Stimulated activated CD4-positive, alpha-beta T cell treated with anti-CD3 and anti-CD28 coated beads, TNF-alpha, amount 100 ng/mL, for 4 hours (primary cell): ENCODE measurements around the gene ARL17B.
A peak's percentile ranks its signal among the peaks of the same experiment; 100 is the strongest.
"Not testable (repeated sequence)": the region's sequence is repeated elsewhere in the genome, so short reads cannot be mapped to it uniquely, and the experiment has no call there.

Source experiments
- DNase-seq, 3 experiments: peaks; one replicate each; pipeline ENCODE4 v3.0.0-alpha.2; 2020; ENCODE audit warnings: low read depth in 3 of 3

ARL17B gene

GRCh38 chr17:46361755-46362154 is at the start of gene ARL17B:
Gene ARL17B, minus strand, starts transcription at chr17:46361766. Its CDS starts 3,369 bp downstream, at chr17:46358397.
- DNase-seq: peak; percentile 58 to 89 (median 69)

GRCh38 chr17:46409864-46410263 is 48.3 kb upstream of the ARL17B start:
- DNase-seq: not testable (repeated sequence)

GRCh38 chr17:46407155-46407554 is 45.6 kb upstream of the ARL17B start:
- DNase-seq: not testable (repeated sequence)

- DNase-seq: not testable (repeated sequence)
Measured at GRCh38 chr17:46401033-46401787, 39.6 kb upstream of the ARL17B start.

GRCh38 chr17:46400543-46400942 is 39.0 kb upstream of the ARL17B start:
- DNase-seq: not testable (repeated sequence)

GRCh38 chr17:46399993-46400392 is 38.4 kb upstream of the ARL17B start:
- not testable (repeated sequence) for DNase-seq

- not testable (repeated sequence) for DNase-seq
Measured at GRCh38 chr17:46396292-46396691, 34.7 kb upstream of the ARL17B start.

- DNase-seq: not testable (repeated sequence)
Measured at GRCh38 chr17:46393702-46394101, 32.1 kb upstream of the ARL17B start.

GRCh38 chr17:46385491-46385890 is 23.9 kb upstream of the ARL17B start:
- not testable (repeated sequence) for DNase-seq

GRCh38 chr17:46383118-46383517 is 21.6 kb upstream of the ARL17B start:
- not testable (repeated sequence) for DNase-seq

GRCh38 chr17:46373418-46373817 is 11.9 kb upstream of the ARL17B start:
- DNase-seq: not testable (repeated sequence)

- not testable (repeated sequence) for DNase-seq
Measured at GRCh38 chr17:46372236-46373229, 11.0 kb upstream of the ARL17B start.

GRCh38 chr17:46367520-46367919 is 6.0 kb upstream of the ARL17B start:
- not testable (repeated sequence) for DNase-seq

GRCh38 chr17:46361145-46361735 is 326 bp downstream of the ARL17B start:
- DNase-seq: not testable (repeated sequence)

- DNase-seq: not testable (repeated sequence)
Measured at GRCh38 chr17:46353856-46354255, 7.7 kb downstream of the ARL17B start.

GRCh38 chr17:46349060-46349459 is 12.5 kb downstream of the ARL17B start:
- not testable (repeated sequence) for DNase-seq

GRCh38 chr17:46348345-46348744 is 13.2 kb downstream of the ARL17B start:
- DNase-seq: not testable (repeated sequence)

- DNase-seq: not testable (repeated sequence)
Measured at GRCh38 chr17:46342131-46342530, 19.4 kb downstream of the ARL17B start.

GRCh38 chr17:46341220-46341619 is 20.3 kb downstream of the ARL17B start:
- DNase-seq: not testable (repeated sequence)

GRCh38 chr17:46294831-46295230 is 66.7 kb downstream of the ARL17B start, which contains the start of gene LRRC37A:
Gene LRRC37A, plus strand, starts transcription at chr17:46295131. Its CDS starts 3 bp downstream, at chr17:46295134.
- DNase-seq: not testable (repeated sequence)

GRCh38 chr17:46291618-46292017 is 69.9 kb downstream of the ARL17B start:
- DNase-seq: not testable (repeated sequence)
